Neural progenitor cell (in vitro differentiated cells): ENCODE results near the gene SLCO6A1. TPM values are rescaled to one million over a fixed set of nuclear protein-coding genes. Genes with fewer than 3 reads are reported as not detected.

Source experiments
- DNase-seq: peaks from one replicate; pipeline ENCODE4 v3.0.0-alpha.2; 2016; ENCODE audit warnings: low spot score
- H2AFZ ChIP-seq: fragments of 200-600 bp; sonication (generic); replicated peaks from 2 replicates; pipeline ENCODE4 v1.6.1; 2016; ENCODE audit warnings: antibody characterized with exemption
- H3F3A ChIP-seq: fragments of 200-600 bp; sonication (generic); 2 replicates; pipeline ENCODE4 v1.6.1; 2016; ENCODE audit warnings: antibody characterized with exemption, low read depth
- H3K27ac ChIP-seq: fragments of 200-600 bp; sonication (generic); 2 replicates; pipeline ENCODE4 v1.5.1; 2016; ENCODE audit warnings: mild to moderate bottlenecking
- H3K27me3 ChIP-seq: fragments of 200-600 bp; sonication (generic); 2 replicates; pipeline ENCODE4 v1.6.1; 2016; ENCODE audit warnings: mild to moderate bottlenecking, moderate library complexity
- H3K36me3 ChIP-seq: fragments of 200-600 bp; sonication (generic); 2 replicates; pipeline ENCODE4 v1.5.1; 2016
- H3K4me1 ChIP-seq: fragments of 200-600 bp; sonication (generic); 2 replicates; pipeline ENCODE4 v1.6.1; 2016; ENCODE audit warnings: mixed run types
- H3K4me2 ChIP-seq: fragments of 200-600 bp; sonication (generic); 2 replicates; pipeline ENCODE4 v1.6.1; 2016
- H3K4me3 ChIP-seq: fragments of 200-600 bp; sonication (generic); 2 replicates; pipeline ENCODE4 v1.5.1; 2016
- H3K79me2 ChIP-seq: fragments of 200-600 bp; sonication (generic); 2 replicates; pipeline ENCODE4 v1.6.1; 2016; ENCODE audit warnings: low read depth
- H3K9ac ChIP-seq: fragments of 200-600 bp; sonication (generic); 2 replicates; pipeline ENCODE4 v1.6.1; 2016
- H3K9me3 ChIP-seq: fragments of 200-600 bp; sonication (generic); 2 replicates; pipeline ENCODE4 v1.5.1; 2016; ENCODE audit warnings: low read depth
- H4K20me1 ChIP-seq: fragments of 200-600 bp; sonication (generic); 2 replicates; pipeline ENCODE4 v1.6.1; 2016; ENCODE audit warnings: low read depth
- H3K27ac Mint-ChIP-seq: 3 replicates; pipeline ENCODE4 v1.8.0; 2021; ENCODE audit warnings: mixed read lengths
- H3K27me3 Mint-ChIP-seq: 2 replicates; pipeline ENCODE4 v1.8.0; 2022; ENCODE audit warnings: low read depth, mild to moderate bottlenecking, inconsistent platforms, moderate library complexity, mixed read lengths; ENCODE audit not compliant: insufficient read depth
- H3K36me3 Mint-ChIP-seq: 3 replicates; pipeline ENCODE4 v1.8.0; 2021; ENCODE audit warnings: mixed read lengths
- H3K4me1 Mint-ChIP-seq: 3 replicates; pipeline ENCODE4 v1.8.0; 2021; ENCODE audit warnings: mixed read lengths
- H3K4me3 Mint-ChIP-seq: 3 replicates; pipeline ENCODE4 v1.8.0; 2021; ENCODE audit warnings: mild to moderate bottlenecking, moderate library complexity, mixed read lengths
- H3K9me3 Mint-ChIP-seq: 3 replicates; pipeline ENCODE4 v1.8.0; 2020; ENCODE audit warnings: mixed read lengths
- EZH2 ChIP-seq: fragments of 200-600 bp; sonication (generic); IDR thresholded peaks from 2 replicates; pipeline ENCODE4 v1.6.1; 2017; ENCODE audit warnings: antibody characterized with exemption, mild to moderate bottlenecking, moderate library complexity
- EZH2phosphoT487 ChIP-seq: fragments of 200-600 bp; sonication (generic); IDR thresholded peaks from 2 replicates; pipeline ENCODE4 v1.6.1; 2017; ENCODE audit warnings: antibody characterized with exemption
- total RNA-seq: library from RNA; depleted of rRNA; stranded (reverse); fragments of >200 nt; gene quantifications from 2 replicates; pipeline ENCODE4 v1.2.3, GENCODE V29; 2015; ENCODE audit warnings: low replicate concordance
- TF ChIP-seq, protein P1 (sequence below): fragments of 200-600 bp; sonication (generic); IDR thresholded peaks from 2 replicates; pipeline ENCODE4 v1.5.1; 2017; ENCODE audit warnings: antibody characterized with exemption, mild to moderate bottlenecking

SLCO6A1 gene
- total RNA-seq, 1 donor from 2014 or later, result 0.51 TPM

DNA sequence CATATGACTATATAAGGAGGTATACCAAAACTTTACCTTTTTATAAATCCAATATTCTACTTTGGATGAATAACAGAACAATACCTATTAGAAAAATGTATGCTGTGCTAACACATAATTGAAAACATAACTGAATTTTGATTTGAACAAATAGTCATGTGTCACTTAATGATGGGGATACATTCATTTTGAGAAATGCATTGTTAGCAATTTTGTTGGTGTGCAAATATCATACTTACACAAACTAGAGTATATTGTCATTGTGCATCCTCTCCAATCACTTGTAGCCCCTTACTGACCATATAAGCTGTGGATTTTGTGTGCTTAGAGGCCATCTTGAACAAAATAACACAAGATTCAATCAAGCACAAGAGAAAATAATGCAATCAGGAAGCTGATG is 130.4 kb downstream of the SLCO6A1 start:
- Histone ChIP-seq H3K4me1 (no peaks in the 10 kb centered on the region), H3K36me3 (no peaks in the 10 kb centered on the region), H3K9me3 (no peaks in the 10 kb centered on the region), H3K9ac (no peak overlapping the region), H3K27me3 (no peaks in the 10 kb centered on the region), H3F3A (no peaks in the 10 kb centered on the region), H3K79me2 (no peaks in the 10 kb centered on the region), H2AFZ (no peak overlapping the region), H3K4me2 (no peak overlapping the region), H3K4me3 (no peak overlapping the region), H4K20me1 (no peaks in the 10 kb centered on the region), H3K27ac (no peak overlapping the region)
- no peaks in the 10 kb centered on the region for H3K4me1 Mint-ChIP-seq
- no peak for DNase-seq
- H3K9me3 Mint-ChIP-seq, result no peaks in the 10 kb centered on the region
- H3K27ac Mint-ChIP-seq, result no peak overlapping the region
- TF ChIP-seq, protein P1, sequence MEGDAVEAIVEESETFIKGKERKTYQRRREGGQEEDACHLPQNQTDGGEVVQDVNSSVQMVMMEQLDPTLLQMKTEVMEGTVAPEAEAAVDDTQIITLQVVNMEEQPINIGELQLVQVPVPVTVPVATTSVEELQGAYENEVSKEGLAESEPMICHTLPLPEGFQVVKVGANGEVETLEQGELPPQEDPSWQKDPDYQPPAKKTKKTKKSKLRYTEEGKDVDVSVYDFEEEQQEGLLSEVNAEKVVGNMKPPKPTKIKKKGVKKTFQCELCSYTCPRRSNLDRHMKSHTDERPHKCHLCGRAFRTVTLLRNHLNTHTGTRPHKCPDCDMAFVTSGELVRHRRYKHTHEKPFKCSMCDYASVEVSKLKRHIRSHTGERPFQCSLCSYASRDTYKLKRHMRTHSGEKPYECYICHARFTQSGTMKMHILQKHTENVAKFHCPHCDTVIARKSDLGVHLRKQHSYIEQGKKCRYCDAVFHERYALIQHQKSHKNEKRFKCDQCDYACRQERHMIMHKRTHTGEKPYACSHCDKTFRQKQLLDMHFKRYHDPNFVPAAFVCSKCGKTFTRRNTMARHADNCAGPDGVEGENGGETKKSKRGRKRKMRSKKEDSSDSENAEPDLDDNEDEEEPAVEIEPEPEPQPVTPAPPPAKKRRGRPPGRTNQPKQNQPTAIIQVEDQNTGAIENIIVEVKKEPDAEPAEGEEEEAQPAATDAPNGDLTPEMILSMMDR, result no peak
- TF ChIP-seq EZH2phosphoT487, result no peak
- no peak for TF ChIP-seq EZH2
- no peaks in the 10 kb centered on the region for H3K36me3 Mint-ChIP-seq
- peaks cover 2% of the 10 kb centered on the region for H3K27me3 Mint-ChIP-seq
- no peak overlapping the region for H3K4me3 Mint-ChIP-seq

DNA sequence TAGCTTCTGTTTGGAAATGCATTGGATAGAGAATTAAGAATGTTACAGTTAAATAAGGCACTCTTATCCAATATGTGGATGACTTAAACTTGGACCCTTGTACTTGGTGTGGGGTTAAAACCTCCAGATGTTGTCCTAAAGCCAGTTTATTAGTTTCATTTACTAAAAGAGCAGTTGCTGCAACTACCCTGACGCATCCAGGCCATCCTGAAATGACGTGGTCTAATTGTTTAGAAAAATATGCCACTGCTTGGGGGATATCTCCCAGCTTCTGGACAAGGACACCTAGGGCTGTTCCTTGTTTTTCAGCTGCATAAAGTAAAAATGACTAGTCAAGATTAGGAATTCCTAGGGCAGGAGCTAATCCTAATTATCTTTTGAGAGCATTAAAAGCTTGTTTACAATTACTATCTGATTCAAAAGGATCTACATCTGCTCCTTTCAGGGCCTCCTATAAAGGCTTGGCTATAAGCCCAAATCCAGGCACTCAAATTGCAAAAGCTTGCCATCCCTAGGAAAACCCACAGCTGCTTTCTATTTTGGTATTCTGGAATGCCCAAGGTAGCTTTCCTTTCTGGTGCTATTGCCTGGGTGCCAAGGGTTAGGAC is 157.0 kb downstream of the SLCO6A1 start:
- H3K9me3 Mint-ChIP-seq, result no peaks in the 10 kb centered on the region
- no peaks in the 10 kb centered on the region for H3K9me3 ChIP-seq

DNA sequence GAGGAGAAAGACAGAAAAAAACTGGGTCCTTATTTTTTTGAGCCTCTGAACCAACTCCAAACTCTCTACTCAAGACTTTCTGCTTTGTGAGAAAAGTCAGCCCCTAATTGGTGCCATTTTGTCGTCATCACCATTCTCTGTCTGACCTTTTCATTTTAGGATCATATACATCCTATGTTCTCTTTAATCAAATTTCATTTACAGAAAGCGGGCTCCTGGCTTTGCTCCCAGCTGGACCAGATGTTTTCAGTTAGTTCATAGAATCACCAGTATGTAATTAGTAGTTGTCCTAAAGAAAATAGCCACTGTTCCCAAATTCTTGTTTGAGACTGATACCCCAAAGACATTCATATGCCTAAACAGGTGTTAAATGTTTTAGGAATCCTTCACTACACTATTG is 174.1 kb downstream of the SLCO6A1 start:
- Histone ChIP-seq H3K27ac (no peak overlapping the region), H3K4me1 (no peaks in the 10 kb centered on the region), H2AFZ (no peak overlapping the region), H3K27me3 (no peaks in the 10 kb centered on the region), H3K9me3 (no peaks in the 10 kb centered on the region), H3F3A (no peaks in the 10 kb centered on the region), H3K79me2 (no peaks in the 10 kb centered on the region), H3K9ac (no peak overlapping the region), H3K36me3 (no peaks in the 10 kb centered on the region), H3K4me3 (no peak overlapping the region), H4K20me1 (no peaks in the 10 kb centered on the region), H3K4me2 (no peak overlapping the region)
- Mint-ChIP-seq H3K27me3 (no peaks in the 10 kb centered on the region), H3K4me3 (no peak overlapping the region), H3K9me3 (no peaks in the 10 kb centered on the region), H3K27ac (no peak overlapping the region), H3K4me1 (no peaks in the 10 kb centered on the region), H3K36me3 (no peaks in the 10 kb centered on the region)
- DNase-seq, result no peak
- TF ChIP-seq, protein P1, result no peak
- TF ChIP-seq EZH2 (no peak), EZH2phosphoT487 (no peak)

More for the DNA sequence above, 157.0 kb downstream of the SLCO6A1 start:
- Histone ChIP-seq H3F3A (no peaks in the 10 kb centered on the region), H2AFZ (no peak overlapping the region), H3K4me3 (no peak overlapping the region), H3K27me3 (peaks cover 12% of the 10 kb centered on the region), H3K36me3 (no peaks in the 10 kb centered on the region), H3K4me1 (peaks cover 4% of the 10 kb centered on the region), H3K27ac (no peak overlapping the region), H3K4me2 (peak overlapping the region; percentile 2), H4K20me1 (no peaks in the 10 kb centered on the region), H3K79me2 (no peaks in the 10 kb centered on the region), H3K9ac (no peak overlapping the region)
- TF ChIP-seq, protein P1, result no peak
- peak; percentile 86 for TF ChIP-seq EZH2phosphoT487
- Mint-ChIP-seq H3K4me3 (no peak overlapping the region), H3K4me1 (no peaks in the 10 kb centered on the region), H3K36me3 (no peaks in the 10 kb centered on the region), H3K27me3 (peaks cover 3% of the 10 kb centered on the region), H3K27ac (no peak overlapping the region)
- peak; percentile 20 for DNase-seq

Other genes with a start within 250 kb of the SLCO6A1 start
- gene SLCO4C1, start 202.7 kb downstream of the SLCO6A1 start, total RNA-seq, result 0.09 and 0.43 TPM in 2 replicates